ENCODE data around the gene DNAJC12.

DNAJC12 gene

DNA sequence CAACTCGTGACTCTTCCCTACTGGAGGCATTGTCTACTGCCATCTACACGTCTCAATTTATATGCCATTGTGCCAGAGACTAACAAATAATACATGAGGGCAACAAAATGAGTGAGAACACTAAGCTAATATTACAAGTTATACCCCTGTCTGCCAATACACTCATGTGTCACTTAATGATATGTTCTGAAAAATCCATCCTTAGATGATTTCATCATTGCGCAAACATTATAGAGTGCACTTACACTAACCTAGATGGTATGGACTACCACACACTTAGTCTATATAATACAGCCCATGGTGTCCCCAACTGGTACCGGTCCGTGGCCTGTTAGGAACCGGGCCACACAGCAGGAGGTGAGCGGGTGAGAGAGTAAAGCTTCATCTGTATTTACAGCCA, 77.7 kb downstream of the DNAJC12 start:
- DNase-seq = no peak
